ENCODE results near the gene PADI4. TPM values are rescaled to one million over a fixed set of nuclear protein-coding genes. Genes with fewer than 3 reads are reported as not detected.

Gene PADI4
- total and polyA plus RNA-seq, 2 donors (not counting 3 experiments of a cell fraction or from before 2014, with no cell fraction given), result not detected

DNA sequence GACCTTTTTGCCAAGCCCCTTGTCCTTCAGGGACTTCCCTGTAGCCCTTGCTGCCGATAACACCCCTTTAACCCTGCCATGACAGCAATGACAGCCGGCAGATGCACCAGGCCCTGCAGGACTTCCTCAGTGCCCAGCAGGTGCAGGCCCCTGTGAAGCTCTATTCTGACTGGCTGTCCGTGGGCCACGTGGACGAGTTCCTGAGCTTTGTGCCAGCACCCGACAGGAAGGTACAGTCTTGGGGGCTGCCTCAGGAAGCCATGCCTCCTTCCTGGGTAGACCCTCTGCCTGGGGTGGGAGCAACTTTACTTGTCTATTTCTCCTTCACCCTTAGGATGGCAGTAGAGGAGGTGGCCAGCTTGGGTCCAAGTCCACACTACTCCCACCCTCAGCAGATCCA, 47.9 kb downstream of the PADI4 start:
- ChIA-PET POLR2A (no interaction called here), CTCF (interaction anchor here (1.2 kb wide), 1 partner anchor 20 kb away, joined by 4 read pairs; no protein-coding TSS in a partner anchor)
- intact Hi-C loops (cut with micrococcal nuclease) (no loop called here), dilution Hi-C loops (cut with MboI; ENCODE audit: extremely low pct_ligation_motif_present, low sequenced_read_pairs) (no loop called here)
- H3K9me3 ChIP-seq (replicated peaks; ENCODE audit: control insufficient read depth, insufficient read depth, low read length), result no peaks in the 10 kb centered on the region
- no peaks in the 10 kb centered on the region for H3K27me3 ChIP-seq (ENCODE audit: control insufficient read depth in 2 of 2, insufficient read depth in 2 of 2, low read length in 2 of 2)
- no peak overlapping the region for H3K27ac ChIP-seq (ENCODE audit: insufficient read depth, low read depth, low read length)
- no peak for TF ChIP-seq EZH2 (IDR thresholded peaks at IDR 0.05; ENCODE audit: borderline replicate concordance, low read depth, low read length, severe bottlenecking)
- no peak for TF ChIP-seq FOS (IDR thresholded peaks at IDR 0.05; ENCODE audit: borderline replicate concordance, insufficient read depth, low read length)
- TF ChIP-seq GATA2 (IDR thresholded peaks at IDR 0.05; ENCODE audit: insufficient read depth, insufficient read length, low read depth, low read length), result no peak
- TF ChIP-seq, protein P1, sequence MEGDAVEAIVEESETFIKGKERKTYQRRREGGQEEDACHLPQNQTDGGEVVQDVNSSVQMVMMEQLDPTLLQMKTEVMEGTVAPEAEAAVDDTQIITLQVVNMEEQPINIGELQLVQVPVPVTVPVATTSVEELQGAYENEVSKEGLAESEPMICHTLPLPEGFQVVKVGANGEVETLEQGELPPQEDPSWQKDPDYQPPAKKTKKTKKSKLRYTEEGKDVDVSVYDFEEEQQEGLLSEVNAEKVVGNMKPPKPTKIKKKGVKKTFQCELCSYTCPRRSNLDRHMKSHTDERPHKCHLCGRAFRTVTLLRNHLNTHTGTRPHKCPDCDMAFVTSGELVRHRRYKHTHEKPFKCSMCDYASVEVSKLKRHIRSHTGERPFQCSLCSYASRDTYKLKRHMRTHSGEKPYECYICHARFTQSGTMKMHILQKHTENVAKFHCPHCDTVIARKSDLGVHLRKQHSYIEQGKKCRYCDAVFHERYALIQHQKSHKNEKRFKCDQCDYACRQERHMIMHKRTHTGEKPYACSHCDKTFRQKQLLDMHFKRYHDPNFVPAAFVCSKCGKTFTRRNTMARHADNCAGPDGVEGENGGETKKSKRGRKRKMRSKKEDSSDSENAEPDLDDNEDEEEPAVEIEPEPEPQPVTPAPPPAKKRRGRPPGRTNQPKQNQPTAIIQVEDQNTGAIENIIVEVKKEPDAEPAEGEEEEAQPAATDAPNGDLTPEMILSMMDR (IDR thresholded peaks at IDR 0.05; ENCODE audit: extremely low read depth in 1 of 2, insufficient read depth in 1 of 2, low read depth in 1 of 2, low read length in 2 of 2), result no peak
- TF ChIP-seq JUN (IDR thresholded peaks at IDR 0.05; ENCODE audit: borderline replicate concordance, insufficient read depth, insufficient read length, low read depth), result no peak
- TF ChIP-seq, protein P2, sequence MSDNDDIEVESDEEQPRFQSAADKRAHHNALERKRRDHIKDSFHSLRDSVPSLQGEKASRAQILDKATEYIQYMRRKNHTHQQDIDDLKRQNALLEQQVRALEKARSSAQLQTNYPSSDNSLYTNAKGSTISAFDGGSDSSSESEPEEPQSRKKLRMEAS (IDR thresholded peaks at IDR 0.05; ENCODE audit: insufficient read depth, insufficient read length), result no peak
- TF ChIP-seq POLR2AphosphoS5 (IDR thresholded peaks at IDR 0.05; ENCODE audit: insufficient read depth, low read depth, low read length), result no peak
- TF ChIP-seq POLR2A (IDR thresholded peaks at IDR 0.05; ENCODE audit: low read depth, low read length), result no peak
- no peak for TF ChIP-seq MYC (IDR thresholded peaks at IDR 0.05; ENCODE audit: low read depth, low read length)
- H4K20me1 ChIP-seq (replicated peaks; ENCODE audit: control insufficient read depth, extremely low read depth, insufficient read depth, low read length), result no peaks in the 10 kb centered on the region
- FAIRE-seq (no peak), DNase-seq (ENCODE audit: low read depth, low spot score) (no peak)
- no peaks in the 10 kb centered on the region for H3K79me2 ChIP-seq (ENCODE audit: control insufficient read depth, insufficient read depth, low read length)
- H3K9me1 ChIP-seq (replicated peaks; ENCODE audit: control insufficient read depth, extremely low read depth, insufficient read depth, low read length), result no peaks in the 10 kb centered on the region
- no peaks in the 10 kb centered on the region for H3K4me1 ChIP-seq (ENCODE audit: control insufficient read depth, extremely low read depth, insufficient read depth, low read length)
- H3K4me3 ChIP-seq (replicated peaks in 1 of 3; ENCODE audit: insufficient read depth in 1 of 3, low read depth in 1 of 3, low read length in 3 of 3), result no peak overlapping the region
- H2AFZ ChIP-seq (ENCODE audit: low read depth, low read length), result no peak overlapping the region
- no peak overlapping the region for H3K4me2 ChIP-seq (ENCODE audit: insufficient read depth, low read length)
- BruUV-seq (replicated peaks), result no TSS peak
- no peak overlapping the region for H3K9ac ChIP-seq (replicated peaks; ENCODE audit: extremely low read depth, insufficient read depth, low read length)
- H3K36me3 ChIP-seq (ENCODE audit: control insufficient read depth in 2 of 2, extremely low read depth in 1 of 2, insufficient read depth in 2 of 2, low read length in 2 of 2), result no peaks in the 10 kb centered on the region
